Neural cell (in vitro differentiated cells): ENCODE measurements around the gene TMEM184C. TPM values are rescaled to one million over a fixed set of nuclear protein-coding genes. Genes with fewer than 3 reads are reported as not detected.

Experiments used
- H2AFZ ChIP-seq: fragments of 200-600, 300-800 bp; sonication (generic), shearing (Covaris generic); 2 replicates; pipeline ENCODE4 v1.6.0; 2014; ENCODE audit warnings: low read depth, mild to moderate bottlenecking, antibody characterized with exemption, low read length, moderate library complexity
- H3F3A ChIP-seq: fragments of 200-600 bp; shearing (Covaris generic); 2 replicates; pipeline ENCODE4 v1.6.1; 2016; ENCODE audit warnings: mild to moderate bottlenecking, moderate library complexity, mixed read lengths, antibody characterized with exemption, low read length; ENCODE audit not compliant: insufficient read depth, poor library complexity, severe bottlenecking
- H3K27ac ChIP-seq: fragments of 200-600, 300-800 bp; sonication (generic), shearing (Covaris generic); 2 replicates; pipeline ENCODE4 v1.5.1; 2014; ENCODE audit warnings: mild to moderate bottlenecking, low read length, moderate library complexity
- H3K27me3 ChIP-seq: fragments of 300-800, 200-600 bp; sonication (generic), shearing (Covaris generic); 2 replicates; pipeline ENCODE4 v1.6.0; 2014; ENCODE audit warnings: mild to moderate bottlenecking, low read depth, low read length, moderate library complexity; ENCODE audit not compliant: insufficient read depth
- H3K36me3 ChIP-seq: fragments of 300-800, 200-600 bp; sonication (generic), shearing (Covaris generic); 2 replicates; pipeline ENCODE4 v1.5.1; 2014; ENCODE audit warnings: mild to moderate bottlenecking, antibody characterized with exemption, low read length, moderate library complexity; ENCODE audit not compliant: insufficient read depth
- H3K4me2 ChIP-seq: fragments of 300-800, 200-600 bp; sonication (generic), shearing (Covaris generic); 2 replicates; pipeline ENCODE4 v1.6.0; 2014; ENCODE audit warnings: mild to moderate bottlenecking, low read length
- H3K4me3 ChIP-seq: fragments of 300-800, 200-600 bp; sonication (generic), shearing (Covaris generic); 2 replicates; pipeline ENCODE4 v1.5.1; 2014; ENCODE audit warnings: mild to moderate bottlenecking, low read length, moderate library complexity
- H3K79me2 ChIP-seq: fragments of 200-600 bp; shearing (Covaris generic); replicated peaks from 2 replicates; pipeline ENCODE4 v1.6.0; 2014; ENCODE audit warnings: mild to moderate bottlenecking, low read length, moderate library complexity; ENCODE audit not compliant: insufficient read depth
- H3K9ac ChIP-seq: fragments of 300-800, 200-600 bp; sonication (generic), shearing (Covaris generic); 2 replicates; pipeline ENCODE4 v1.6.1; 2016; ENCODE audit warnings: mild to moderate bottlenecking, low read length, mixed read lengths
- H3K9me2 ChIP-seq: fragments of 200-600 bp; shearing (Covaris generic); 2 replicates; pipeline ENCODE4 v1.6.1; 2016; ENCODE audit warnings: mild to moderate bottlenecking, low read length, mixed read lengths; ENCODE audit not compliant: insufficient read depth
- H3K9me3 ChIP-seq: fragments of 200-600, 300-800 bp; sonication (generic), shearing (Covaris generic); 2 replicates; pipeline ENCODE4 v1.6.1; 2016; ENCODE audit warnings: mild to moderate bottlenecking, mixed run types, low read length, moderate library complexity, mixed read lengths
- H4K20me1 ChIP-seq: fragments of 200-600 bp; shearing (Covaris generic); 2 replicates; pipeline ENCODE4 v1.6.1; 2016; ENCODE audit warnings: mild to moderate bottlenecking, mixed run types; ENCODE audit not compliant: insufficient read depth
- EP300 ChIP-seq: fragments of 450-650 bp; conservative IDR thresholded peaks from 2 replicates; pipeline ENCODE4 v1.6.1; 2014; ENCODE audit warnings: antibody characterized with exemption, mild to moderate bottlenecking, moderate library complexity; ENCODE audit not compliant: poor library complexity, severe bottlenecking
- EZH2 ChIP-seq: fragments of 200-600, 300-800 bp; shearing (Covaris generic), sonication (generic); IDR thresholded peaks from 2 replicates; pipeline ENCODE4 v1.6.1; 2014; ENCODE audit warnings: antibody characterized with exemption, low read length, borderline replicate concordance, mild to moderate bottlenecking; ENCODE audit not compliant: insufficient read depth, poor library complexity, severe bottlenecking
- MXI1 ChIP-seq: fragments of 450-650 bp; conservative IDR thresholded peaks from 2 replicates; pipeline ENCODE4 v1.6.1; 2014; ENCODE audit warnings: antibody characterized with exemption, mild to moderate bottlenecking; ENCODE audit not compliant: poor library complexity, severe bottlenecking
- POLR2AphosphoS5 ChIP-seq: IDR thresholded peaks from 2 replicates; pipeline ENCODE4 v1.6.1; 2012
- RAD21 ChIP-seq: fragments of 450-650 bp; conservative IDR thresholded peaks from 2 replicates; pipeline ENCODE4 v1.6.1; 2014; ENCODE audit warnings: antibody characterized with exemption, mild to moderate bottlenecking, moderate library complexity
- SMC3 ChIP-seq: fragments of 450-650 bp; conservative IDR thresholded peaks from 2 replicates; pipeline ENCODE4 v1.6.1; 2014; ENCODE audit warnings: antibody characterized with exemption, mild to moderate bottlenecking, moderate library complexity; ENCODE audit not compliant: poor library complexity
- TAF1 ChIP-seq: IDR thresholded peaks from 2 replicates; pipeline ENCODE4 v1.6.1; 2012; ENCODE audit warnings: low read depth
- polyA plus RNA-seq: library from polyadenylated mRNA; depleted of rRNA; stranded (reverse); fragments of >200 nt; gene quantifications from 2 replicates; pipeline ENCODE4 v1.2.3, GENCODE V29; 2014
- TF ChIP-seq, protein P1 (sequence below): IDR thresholded peaks from 2 replicates; pipeline ENCODE4 v1.6.1; 2012; ENCODE audit warnings: borderline replicate concordance
- TF ChIP-seq, protein P2 (sequence below): fragments of 450-650 bp; IDR thresholded peaks from 2 replicates; pipeline ENCODE4 v1.5.1; 2014; ENCODE audit warnings: antibody characterized with exemption, mild to moderate bottlenecking, moderate library complexity; ENCODE audit not compliant: poor library complexity, severe bottlenecking

TMEM184C gene
- polyA plus RNA-seq, 1 donor from 2014 or later, result 48.8 TPM

DNA sequence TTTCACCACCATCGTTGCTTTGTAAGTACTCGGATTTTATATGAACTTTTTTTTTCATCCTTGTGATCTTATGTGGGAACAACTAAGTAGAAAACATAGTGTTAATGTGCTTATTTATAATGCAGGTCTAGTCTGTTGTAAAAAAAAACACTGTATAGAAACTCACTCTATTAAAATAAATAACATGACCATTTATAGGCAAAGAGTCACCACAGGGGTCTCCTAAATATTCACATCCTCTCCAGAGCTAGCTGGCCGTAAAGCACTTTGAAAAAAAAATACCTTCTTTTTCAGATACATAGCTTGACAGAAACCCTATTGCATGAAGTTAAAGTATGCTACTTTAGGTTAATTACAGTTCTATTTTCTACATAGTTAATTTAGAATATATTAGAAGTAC lies 11.2 kb downstream of the TMEM184C start:
- H3K9me2 ChIP-seq, result no peaks in the 10 kb centered on the region
- H3F3A ChIP-seq, result no peaks in the 10 kb centered on the region
- H3K36me3 ChIP-seq, result peaks cover 4% of the 10 kb centered on the region
- no peak overlapping the region for H3K27ac ChIP-seq
- no peak overlapping the region for H3K4me2 ChIP-seq
- no peak overlapping the region for H2AFZ ChIP-seq
- H3K9ac ChIP-seq, result no peak overlapping the region
- no peaks in the 10 kb centered on the region for H3K27me3 ChIP-seq
- H3K4me3 ChIP-seq, result no peak overlapping the region
- TF ChIP-seq, protein P1, sequence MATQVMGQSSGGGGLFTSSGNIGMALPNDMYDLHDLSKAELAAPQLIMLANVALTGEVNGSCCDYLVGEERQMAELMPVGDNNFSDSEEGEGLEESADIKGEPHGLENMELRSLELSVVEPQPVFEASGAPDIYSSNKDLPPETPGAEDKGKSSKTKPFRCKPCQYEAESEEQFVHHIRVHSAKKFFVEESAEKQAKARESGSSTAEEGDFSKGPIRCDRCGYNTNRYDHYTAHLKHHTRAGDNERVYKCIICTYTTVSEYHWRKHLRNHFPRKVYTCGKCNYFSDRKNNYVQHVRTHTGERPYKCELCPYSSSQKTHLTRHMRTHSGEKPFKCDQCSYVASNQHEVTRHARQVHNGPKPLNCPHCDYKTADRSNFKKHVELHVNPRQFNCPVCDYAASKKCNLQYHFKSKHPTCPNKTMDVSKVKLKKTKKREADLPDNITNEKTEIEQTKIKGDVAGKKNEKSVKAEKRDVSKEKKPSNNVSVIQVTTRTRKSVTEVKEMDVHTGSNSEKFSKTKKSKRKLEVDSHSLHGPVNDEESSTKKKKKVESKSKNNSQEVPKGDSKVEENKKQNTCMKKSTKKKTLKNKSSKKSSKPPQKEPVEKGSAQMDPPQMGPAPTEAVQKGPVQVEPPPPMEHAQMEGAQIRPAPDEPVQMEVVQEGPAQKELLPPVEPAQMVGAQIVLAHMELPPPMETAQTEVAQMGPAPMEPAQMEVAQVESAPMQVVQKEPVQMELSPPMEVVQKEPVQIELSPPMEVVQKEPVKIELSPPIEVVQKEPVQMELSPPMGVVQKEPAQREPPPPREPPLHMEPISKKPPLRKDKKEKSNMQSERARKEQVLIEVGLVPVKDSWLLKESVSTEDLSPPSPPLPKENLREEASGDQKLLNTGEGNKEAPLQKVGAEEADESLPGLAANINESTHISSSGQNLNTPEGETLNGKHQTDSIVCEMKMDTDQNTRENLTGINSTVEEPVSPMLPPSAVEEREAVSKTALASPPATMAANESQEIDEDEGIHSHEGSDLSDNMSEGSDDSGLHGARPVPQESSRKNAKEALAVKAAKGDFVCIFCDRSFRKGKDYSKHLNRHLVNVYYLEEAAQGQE, result no peak
- TF ChIP-seq SMC3 (no peak), EP300 (no peak), TAF1 (no peak), POLR2AphosphoS5 (no peak), EZH2 (no peak), RAD21 (no peak), MXI1 (no peak)
- TF ChIP-seq, protein P2, sequence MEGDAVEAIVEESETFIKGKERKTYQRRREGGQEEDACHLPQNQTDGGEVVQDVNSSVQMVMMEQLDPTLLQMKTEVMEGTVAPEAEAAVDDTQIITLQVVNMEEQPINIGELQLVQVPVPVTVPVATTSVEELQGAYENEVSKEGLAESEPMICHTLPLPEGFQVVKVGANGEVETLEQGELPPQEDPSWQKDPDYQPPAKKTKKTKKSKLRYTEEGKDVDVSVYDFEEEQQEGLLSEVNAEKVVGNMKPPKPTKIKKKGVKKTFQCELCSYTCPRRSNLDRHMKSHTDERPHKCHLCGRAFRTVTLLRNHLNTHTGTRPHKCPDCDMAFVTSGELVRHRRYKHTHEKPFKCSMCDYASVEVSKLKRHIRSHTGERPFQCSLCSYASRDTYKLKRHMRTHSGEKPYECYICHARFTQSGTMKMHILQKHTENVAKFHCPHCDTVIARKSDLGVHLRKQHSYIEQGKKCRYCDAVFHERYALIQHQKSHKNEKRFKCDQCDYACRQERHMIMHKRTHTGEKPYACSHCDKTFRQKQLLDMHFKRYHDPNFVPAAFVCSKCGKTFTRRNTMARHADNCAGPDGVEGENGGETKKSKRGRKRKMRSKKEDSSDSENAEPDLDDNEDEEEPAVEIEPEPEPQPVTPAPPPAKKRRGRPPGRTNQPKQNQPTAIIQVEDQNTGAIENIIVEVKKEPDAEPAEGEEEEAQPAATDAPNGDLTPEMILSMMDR, result no peak
- H4K20me1 ChIP-seq, result no peaks in the 10 kb centered on the region
- no peaks in the 10 kb centered on the region for H3K79me2 ChIP-seq
- no peaks in the 10 kb centered on the region for H3K9me3 ChIP-seq

DNA sequence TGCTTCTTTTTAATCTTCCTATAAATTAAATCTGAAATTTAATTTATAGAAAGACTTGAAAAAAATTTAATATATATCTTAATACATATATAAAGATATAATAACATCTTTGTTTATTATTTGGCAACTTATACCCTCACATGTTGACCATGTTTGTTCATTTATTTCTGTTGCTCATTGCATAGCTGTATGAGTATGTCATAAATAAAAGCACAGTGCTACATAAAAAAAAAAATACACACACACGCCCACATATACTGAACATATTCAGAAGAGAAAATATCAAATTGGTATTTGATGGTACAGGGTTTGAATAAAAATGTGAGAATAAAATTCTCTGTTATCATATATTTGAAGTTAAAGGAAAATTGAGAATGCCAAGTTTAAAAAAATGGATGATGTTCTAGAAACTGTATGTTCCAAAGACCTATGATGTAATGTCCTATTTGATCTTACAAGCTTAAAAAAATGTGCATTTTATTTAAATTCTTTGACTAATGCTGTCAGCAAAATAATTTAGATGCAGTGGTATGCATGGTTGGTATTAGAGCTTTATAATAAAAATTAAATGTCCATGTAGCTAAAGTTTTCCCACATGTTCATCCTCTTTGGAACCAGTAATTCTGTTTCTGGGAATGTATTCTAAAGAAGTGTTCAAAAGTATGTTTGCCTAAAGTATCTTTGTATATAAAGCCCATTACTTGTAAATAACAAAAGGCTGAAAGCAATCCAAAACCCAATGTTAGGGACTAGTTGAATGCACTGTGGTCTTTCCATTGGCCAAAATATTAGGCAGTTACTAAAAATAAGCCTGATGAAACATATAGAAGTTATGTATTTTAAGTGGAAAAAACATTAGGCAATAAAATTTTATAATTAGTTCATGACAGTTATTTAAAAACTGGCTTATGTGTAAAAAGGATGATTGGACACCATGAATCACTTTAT lies 12.9 kb downstream of the TMEM184C start:
- Histone ChIP-seq H3K9me2 (no peaks in the 10 kb centered on the region), H3F3A (no peaks in the 10 kb centered on the region), H3K27me3 (no peaks in the 10 kb centered on the region), H3K27ac (no peak overlapping the region), H3K4me3 (no peak overlapping the region), H2AFZ (no peak overlapping the region), H4K20me1 (no peaks in the 10 kb centered on the region), H3K9me3 (no peaks in the 10 kb centered on the region), H3K9ac (no peak overlapping the region), H3K4me2 (no peak overlapping the region), H3K79me2 (no peaks in the 10 kb centered on the region), H3K36me3 (peaks cover 4% of the 10 kb centered on the region)
- TF ChIP-seq EZH2 (no peak), SMC3 (no peak), TAF1 (no peak), RAD21 (no peak), POLR2AphosphoS5 (no peak), EP300 (no peak), MXI1 (no peak)
- TF ChIP-seq, protein P1, result no peak
- TF ChIP-seq, protein P2, result no peak
